HG03457 (cell line): ENCODE measurements around the gene GRM8.
"Not testable (repeated sequence)": the region's sequence is repeated elsewhere in the genome, so short reads cannot be mapped to it uniquely, and the experiment has no call there.

Experiments
- ATAC-seq: cut with Tn5 transposase; IDR thresholded peaks from one replicate; pipeline ENCODE4 v1.9.1; 2021; ENCODE audit warnings: moderate number of reproducible peaks; ENCODE audit not compliant: unreplicated experiment

Gene GRM8

GRCh38 chr7:126931581-126931980 is 321.2 kb downstream of the GRM8 start:
- no peak for ATAC-seq

- no peak for ATAC-seq
Observed at GRCh38 chr7:126930166-126930565, 322.6 kb downstream of the GRM8 start.

- ATAC-seq = no peak
Observed at GRCh38 chr7:126924477-126924876, 328.3 kb downstream of the GRM8 start.

GRCh38 chr7:126911627-126912026 is 341.1 kb downstream of the GRM8 start:
- not testable (repeated sequence) for ATAC-seq

- ATAC-seq = not testable (repeated sequence)
Observed at GRCh38 chr7:126908564-126908963, 344.2 kb downstream of the GRM8 start.

- ATAC-seq = not testable (repeated sequence)
Observed at GRCh38 chr7:126907657-126908056, 345.1 kb downstream of the GRM8 start.

- ATAC-seq = not testable (repeated sequence)
Observed at GRCh38 chr7:126905255-126905654, 347.5 kb downstream of the GRM8 start.

- ATAC-seq = not testable (repeated sequence)
Observed at GRCh38 chr7:126901041-126901765, 351.5 kb downstream of the GRM8 start.

- not testable (repeated sequence) for ATAC-seq
Observed at GRCh38 chr7:126887980-126888379, 364.8 kb downstream of the GRM8 start.

- ATAC-seq = not testable (repeated sequence)
Observed at GRCh38 chr7:126887560-126887959, 365.2 kb downstream of the GRM8 start.

- not testable (repeated sequence) for ATAC-seq
Observed at GRCh38 chr7:126882730-126883129, 370.0 kb downstream of the GRM8 start.

- ATAC-seq = not testable (repeated sequence)
Observed at GRCh38 chr7:126881908-126882307, 370.8 kb downstream of the GRM8 start.

- no peak for ATAC-seq
Observed at GRCh38 chr7:126881315-126881714, 371.4 kb downstream of the GRM8 start.

- not testable (repeated sequence) for ATAC-seq
Observed at GRCh38 chr7:126876536-126876935, 376.2 kb downstream of the GRM8 start.

GRCh38 chr7:126856691-126857291 is 395.9 kb downstream of the GRM8 start:
- no peak for ATAC-seq

GRCh38 chr7:126845331-126845730 is 407.4 kb downstream of the GRM8 start:
- ATAC-seq = no peak

- no peak for ATAC-seq
Observed at GRCh38 chr7:126843883-126844282, 408.9 kb downstream of the GRM8 start.

GRCh38 chr7:126843336-126843735 is 409.4 kb downstream of the GRM8 start:
- no peak for ATAC-seq

GRCh38 chr7:126842451-126842850 is 410.3 kb downstream of the GRM8 start:
- no peak for ATAC-seq

- no peak for ATAC-seq
Observed at GRCh38 chr7:126840869-126841268, 411.9 kb downstream of the GRM8 start.

- ATAC-seq = no peak
Observed at GRCh38 chr7:126839624-126840023, 413.1 kb downstream of the GRM8 start.

GRCh38 chr7:126838194-126838593 is 414.5 kb downstream of the GRM8 start:
- ATAC-seq = no peak
